Loucy (cell line): ENCODE measurements around the gene ZNF57.
"Not testable (repeated sequence)": the region's sequence is repeated elsewhere in the genome, so short reads cannot be mapped to it uniquely, and the experiment has no call there.

Experiments
- H2AFZ ChIP-seq: fragments of 200-600 bp; sonication (generic); 2 replicates; pipeline ENCODE4 v1.6.0; 2016; ENCODE audit warnings: antibody characterized with exemption, mild to moderate bottlenecking, low read length, moderate library complexity
- H3F3A ChIP-seq: fragments of 200-600 bp; 2 replicates; pipeline ENCODE4 v1.6.0; 2016; ENCODE audit warnings: antibody characterized with exemption, low read depth, mild to moderate bottlenecking
- H3K27me3 ChIP-seq: fragments of 200-600 bp; sonication (generic); 2 replicates; pipeline ENCODE4 v1.6.1; 2014; ENCODE audit warnings: low read length, mild to moderate bottlenecking; ENCODE audit not compliant: insufficient read depth, poor library complexity, severe bottlenecking
- H3K36me3 ChIP-seq: fragments of 200-600 bp; sonication (generic); 2 replicates; pipeline ENCODE4 v1.6.1; 2016; ENCODE audit warnings: low read length; ENCODE audit not compliant: insufficient read depth
- H3K4me1 ChIP-seq: fragments of 200-600 bp; sonication (generic); 2 replicates; pipeline ENCODE4 v1.5.1; 2014; ENCODE audit warnings: low read length, mild to moderate bottlenecking; ENCODE audit not compliant: insufficient read depth, poor library complexity, severe bottlenecking
- H3K4me2 ChIP-seq: fragments of 200-600 bp; sonication (generic); 2 replicates; pipeline ENCODE4 v1.6.0; 2014; ENCODE audit warnings: antibody characterized with exemption, low read length, low read depth, mild to moderate bottlenecking; ENCODE audit not compliant: poor library complexity, severe bottlenecking
- H3K4me3 ChIP-seq: fragments of 200-600 bp; sonication (generic); 2 replicates; pipeline ENCODE4 v1.5.1; 2014; ENCODE audit warnings: low read length, mild to moderate bottlenecking, mixed read lengths; ENCODE audit not compliant: poor library complexity, severe bottlenecking
- H3K79me2 ChIP-seq: fragments of 200-600 bp; sonication (generic); 2 replicates; pipeline ENCODE4 v1.6.1; 2014; ENCODE audit warnings: low read length; ENCODE audit not compliant: insufficient read depth
- H3K9ac ChIP-seq: fragments of 200-600 bp; sonication (generic); 2 replicates; pipeline ENCODE4 v1.6.0; 2014; ENCODE audit warnings: mild to moderate bottlenecking, low read depth, low read length, moderate library complexity; ENCODE audit not compliant: poor library complexity, severe bottlenecking
- H3K9me2 ChIP-seq: fragments of 200-600 bp; sonication (generic); replicated peaks from 2 replicates; pipeline ENCODE4 v1.6.1; 2016; ENCODE audit warnings: low read depth, low read length, mixed read lengths
- H3K9me3 ChIP-seq: fragments of 200-600 bp; sonication (generic); 2 replicates; pipeline ENCODE4 v1.6.1; 2014; ENCODE audit warnings: mild to moderate bottlenecking, antibody characterized with exemption, low read length, low read depth; ENCODE audit not compliant: insufficient read depth
- H4K20me1 ChIP-seq: fragments of 200-600 bp; sonication (generic); 2 replicates; pipeline ENCODE4 v1.6.0; 2014; ENCODE audit warnings: antibody characterized with exemption, low read length, mild to moderate bottlenecking; ENCODE audit not compliant: insufficient read depth, poor library complexity, severe bottlenecking
- EZH2phosphoT487 ChIP-seq: fragments of 200-600 bp; IDR thresholded peaks from 2 replicates; pipeline ENCODE4 v1.6.1; 2018; ENCODE audit warnings: antibody characterized with exemption, mild to moderate bottlenecking, moderate library complexity, borderline replicate concordance
- TF ChIP-seq, protein P1 (sequence below): fragments of 200-600 bp; sonication (generic); conservative IDR thresholded peaks from 2 replicates; pipeline ENCODE4 v1.5.1; 2014; ENCODE audit warnings: mild to moderate bottlenecking, antibody characterized with exemption, low read length

ZNF57 gene

DNA sequence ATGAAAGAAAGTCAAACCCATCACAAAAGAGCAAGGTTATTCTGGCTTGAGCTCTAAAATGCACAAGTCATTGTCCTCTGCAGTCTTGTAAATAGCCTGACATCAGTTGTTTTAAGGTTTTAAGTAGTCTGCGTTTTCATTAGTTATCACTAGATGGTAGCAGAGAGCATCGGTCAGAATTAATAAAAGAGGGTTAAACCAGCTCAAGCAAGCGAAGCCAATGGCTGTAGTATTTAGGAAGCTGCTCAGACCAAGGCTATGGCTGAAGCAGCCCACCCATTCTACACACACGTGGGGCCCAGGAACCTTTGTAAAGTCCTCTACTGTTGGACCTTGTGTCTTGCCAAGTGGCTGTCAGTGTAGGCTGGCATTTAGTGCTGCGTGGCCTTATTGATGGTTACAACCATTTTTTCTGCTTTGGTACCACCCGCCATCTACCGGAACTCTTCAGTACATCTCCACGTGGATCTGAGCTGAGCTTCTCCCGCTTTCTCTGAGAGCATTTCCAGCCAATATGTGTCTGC lies 13.3 kb upstream of the ZNF57 start:
- no peaks in the 10 kb centered on the region for H3K79me2 ChIP-seq
- H3K4me2 ChIP-seq: peak overlapping the region; percentile 10
- H3K27me3 ChIP-seq: no peaks in the 10 kb centered on the region
- no peaks in the 10 kb centered on the region for H3K9me2 ChIP-seq
- H2AFZ ChIP-seq: peak overlapping the region; percentile 44
- H3F3A ChIP-seq: no peaks in the 10 kb centered on the region
- H3K36me3 ChIP-seq: no peaks in the 10 kb centered on the region
- TF ChIP-seq EZH2phosphoT487: no peak
- TF ChIP-seq, protein P1, sequence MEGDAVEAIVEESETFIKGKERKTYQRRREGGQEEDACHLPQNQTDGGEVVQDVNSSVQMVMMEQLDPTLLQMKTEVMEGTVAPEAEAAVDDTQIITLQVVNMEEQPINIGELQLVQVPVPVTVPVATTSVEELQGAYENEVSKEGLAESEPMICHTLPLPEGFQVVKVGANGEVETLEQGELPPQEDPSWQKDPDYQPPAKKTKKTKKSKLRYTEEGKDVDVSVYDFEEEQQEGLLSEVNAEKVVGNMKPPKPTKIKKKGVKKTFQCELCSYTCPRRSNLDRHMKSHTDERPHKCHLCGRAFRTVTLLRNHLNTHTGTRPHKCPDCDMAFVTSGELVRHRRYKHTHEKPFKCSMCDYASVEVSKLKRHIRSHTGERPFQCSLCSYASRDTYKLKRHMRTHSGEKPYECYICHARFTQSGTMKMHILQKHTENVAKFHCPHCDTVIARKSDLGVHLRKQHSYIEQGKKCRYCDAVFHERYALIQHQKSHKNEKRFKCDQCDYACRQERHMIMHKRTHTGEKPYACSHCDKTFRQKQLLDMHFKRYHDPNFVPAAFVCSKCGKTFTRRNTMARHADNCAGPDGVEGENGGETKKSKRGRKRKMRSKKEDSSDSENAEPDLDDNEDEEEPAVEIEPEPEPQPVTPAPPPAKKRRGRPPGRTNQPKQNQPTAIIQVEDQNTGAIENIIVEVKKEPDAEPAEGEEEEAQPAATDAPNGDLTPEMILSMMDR: peak; percentile 71
- H4K20me1 ChIP-seq: no peaks in the 10 kb centered on the region
- H3K4me3 ChIP-seq: no peak overlapping the region
- H3K9ac ChIP-seq: no peak overlapping the region
- no peaks in the 10 kb centered on the region for H3K9me3 ChIP-seq
- H3K4me1 ChIP-seq: no peaks in the 10 kb centered on the region

DNA sequence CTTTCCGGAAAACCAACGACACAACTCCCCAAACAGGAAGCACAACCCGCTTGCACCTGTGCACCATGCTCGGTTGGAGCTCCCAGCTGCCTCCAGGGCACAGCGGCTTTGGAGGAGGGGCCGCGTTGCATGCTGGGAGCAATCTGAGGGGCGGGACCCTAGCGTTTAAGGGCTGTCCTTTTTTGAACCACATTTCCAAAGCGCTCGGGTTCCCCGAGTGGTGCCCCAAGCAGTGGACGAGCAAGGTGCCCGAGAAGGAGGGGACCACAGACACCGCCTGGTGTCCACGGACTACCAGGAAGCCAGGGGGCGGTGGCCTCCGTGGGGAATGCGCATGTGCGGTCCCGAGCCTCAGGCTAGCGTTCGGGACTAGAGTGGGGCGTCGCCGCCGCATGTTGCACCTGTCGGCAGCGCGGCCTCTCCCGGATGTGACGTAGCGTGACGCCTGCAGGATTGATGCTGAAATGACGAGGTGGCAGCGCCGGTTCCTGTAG lies 11.9 kb upstream of the ZNF57 start:
- H3K4me1 ChIP-seq: no peaks in the 10 kb centered on the region
- H2AFZ ChIP-seq: no peak overlapping the region

DNA sequence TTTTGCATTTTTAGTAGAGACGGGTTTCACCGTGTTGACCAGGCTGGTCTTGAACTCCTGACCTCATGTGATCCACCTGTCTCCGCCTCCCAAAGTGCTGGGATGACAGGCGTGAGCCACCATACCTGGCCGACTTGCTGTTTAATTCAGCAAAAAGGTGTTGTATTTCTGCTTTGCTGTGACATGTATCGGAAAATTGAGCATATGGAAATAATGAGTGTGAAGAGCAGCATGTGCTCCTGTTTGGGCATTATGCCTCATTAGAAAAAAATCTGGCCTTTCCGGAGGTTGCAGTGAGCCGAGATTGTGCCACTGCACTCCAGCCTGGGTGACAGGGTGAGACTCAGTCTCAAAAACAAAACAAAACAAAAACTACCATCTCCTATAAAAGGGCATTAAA lies 10.2 kb upstream of the ZNF57 start:
- H3K4me2 ChIP-seq, H4K20me1 ChIP-seq, H3K9me3 ChIP-seq, H3K27me3 ChIP-seq, H3K9me2 ChIP-seq, H2AFZ ChIP-seq, H3K4me3 ChIP-seq, H3K9ac ChIP-seq, H3K79me2 ChIP-seq, H3K4me1 ChIP-seq, H3K36me3 ChIP-seq, H3F3A ChIP-seq: not testable (repeated sequence)

More for the DNA sequence above, 11.9 kb upstream of the ZNF57 start:
- Histone ChIP-seq H3K9ac (no peak overlapping the region), H3K4me3 (no peak overlapping the region), H3K9me2 (no peaks in the 10 kb centered on the region), H3K79me2 (no peaks in the 10 kb centered on the region), H3K36me3 (no peaks in the 10 kb centered on the region), H3F3A (no peaks in the 10 kb centered on the region), H3K9me3 (no peaks in the 10 kb centered on the region), H3K27me3 (no peaks in the 10 kb centered on the region), H4K20me1 (no peaks in the 10 kb centered on the region), H3K4me2 (no peak overlapping the region)
- no peak for TF ChIP-seq EZH2phosphoT487

DNA sequence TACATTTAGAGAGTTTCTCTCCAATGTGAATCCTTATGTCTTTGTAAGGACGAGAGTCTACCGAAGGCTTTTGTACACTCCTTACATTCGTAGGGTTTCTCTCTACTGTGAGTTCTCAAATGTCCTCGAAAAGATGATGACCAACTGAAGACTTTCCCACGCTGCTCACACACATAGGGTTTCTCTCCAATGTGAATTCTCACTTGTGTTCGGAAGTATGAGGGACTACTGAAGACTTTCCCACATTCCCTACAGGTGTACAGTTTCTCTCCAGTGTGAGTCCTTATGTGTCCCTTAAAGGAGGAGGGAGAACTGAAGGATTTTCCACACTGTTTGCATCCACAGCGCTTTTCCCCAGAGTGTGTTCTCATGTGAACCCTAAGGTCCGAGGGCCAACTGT lies 4.0 kb upstream of the ZNF57 start:
- Histone ChIP-seq H3K4me3 (no peak overlapping the region), H3K9me3 (no peaks in the 10 kb centered on the region), H3K79me2 (peaks cover 8% of the 10 kb centered on the region; the same call in 1 of the 2 replicates), H3K9me2 (no peaks in the 10 kb centered on the region), H3K36me3 (no peaks in the 10 kb centered on the region), H4K20me1 (no peaks in the 10 kb centered on the region), H3F3A (no peaks in the 10 kb centered on the region), H3K4me1 (peaks cover 2% of the 10 kb centered on the region), H3K4me2 (no peak overlapping the region), H3K27me3 (no peaks in the 10 kb centered on the region), H3K9ac (no peak overlapping the region), H2AFZ (no peak overlapping the region)
- TF ChIP-seq, protein P1: no peak
- TF ChIP-seq EZH2phosphoT487: no peak
